Measurements from ENCODE around the gene ALG2.

Gene ALG2

GRCh38 chr9:99169982-99170761, 51.6 kb downstream of the ALG2 start:
- H3K4me1 ChIP-seq = peaks cover 12% of the 10 kb centered on the region
- no peaks in the 10 kb centered on the region for H3K27me3 ChIP-seq
- H3K9me3 ChIP-seq = no peaks in the 10 kb centered on the region
- H3K4me3 ChIP-seq (ENCODE audit: low read depth, low read length) = peak overlapping the region; percentile 9
- H3K36me3 ChIP-seq = no peaks in the 10 kb centered on the region
- DNase-seq = peak; percentile 68
- peak; percentile 47 for TF ChIP-seq CTCF (IDR thresholded peaks at IDR 0.05; ENCODE audit: low read depth, low read length)

GRCh38 chr9:99169086-99169485, 52.7 kb downstream of the ALG2 start:
- no peak for TF ChIP-seq CTCF (IDR thresholded peaks at IDR 0.05; ENCODE audit: low read depth, low read length)
- Histone ChIP-seq H3K27me3 (no peaks in the 10 kb centered on the region), H3K36me3 (no peaks in the 10 kb centered on the region), H3K4me3 (ENCODE audit: low read depth, low read length) (no peak overlapping the region), H3K4me1 (peaks cover 12% of the 10 kb centered on the region), H3K9me3 (no peaks in the 10 kb centered on the region)
- DNase-seq = no peak

GRCh38 chr9:99167694-99168093, 54.0 kb downstream of the ALG2 start:
- Histone ChIP-seq H3K4me3 (ENCODE audit: low read depth, low read length) (no peak overlapping the region), H3K4me1 (peaks cover 12% of the 10 kb centered on the region), H3K36me3 (no peaks in the 10 kb centered on the region), H3K27me3 (no peaks in the 10 kb centered on the region), H3K9me3 (no peaks in the 10 kb centered on the region)
- DNase-seq = no peak
- TF ChIP-seq CTCF (IDR thresholded peaks at IDR 0.05; ENCODE audit: low read depth, low read length) = no peak

GRCh38 chr9:99167119-99167518, 54.6 kb downstream of the ALG2 start:
- Histone ChIP-seq H3K4me3 (ENCODE audit: low read depth, low read length) (no peak overlapping the region), H3K4me1 (peaks cover 12% of the 10 kb centered on the region), H3K9me3 (no peaks in the 10 kb centered on the region), H3K27me3 (no peaks in the 10 kb centered on the region), H3K36me3 (no peaks in the 10 kb centered on the region)
- TF ChIP-seq CTCF (IDR thresholded peaks at IDR 0.05; ENCODE audit: low read depth, low read length) = no peak
- DNase-seq = no peak

All from BE2C (cell line).